SH-SY5Y (cell line): ENCODE results near the gene CCDC85C.

Experiments
- GATA2 ChIP-seq: IDR thresholded peaks from 2 replicates; pipeline ENCODE4 v1.6.1; 2011; ENCODE audit warnings: mild to moderate bottlenecking, low read depth, low read length
- GATA3 ChIP-seq: IDR thresholded peaks from 2 replicates; pipeline ENCODE4 v1.6.1; 2011; ENCODE audit warnings: low read depth, mild to moderate bottlenecking, low read length, moderate library complexity

DNA sequence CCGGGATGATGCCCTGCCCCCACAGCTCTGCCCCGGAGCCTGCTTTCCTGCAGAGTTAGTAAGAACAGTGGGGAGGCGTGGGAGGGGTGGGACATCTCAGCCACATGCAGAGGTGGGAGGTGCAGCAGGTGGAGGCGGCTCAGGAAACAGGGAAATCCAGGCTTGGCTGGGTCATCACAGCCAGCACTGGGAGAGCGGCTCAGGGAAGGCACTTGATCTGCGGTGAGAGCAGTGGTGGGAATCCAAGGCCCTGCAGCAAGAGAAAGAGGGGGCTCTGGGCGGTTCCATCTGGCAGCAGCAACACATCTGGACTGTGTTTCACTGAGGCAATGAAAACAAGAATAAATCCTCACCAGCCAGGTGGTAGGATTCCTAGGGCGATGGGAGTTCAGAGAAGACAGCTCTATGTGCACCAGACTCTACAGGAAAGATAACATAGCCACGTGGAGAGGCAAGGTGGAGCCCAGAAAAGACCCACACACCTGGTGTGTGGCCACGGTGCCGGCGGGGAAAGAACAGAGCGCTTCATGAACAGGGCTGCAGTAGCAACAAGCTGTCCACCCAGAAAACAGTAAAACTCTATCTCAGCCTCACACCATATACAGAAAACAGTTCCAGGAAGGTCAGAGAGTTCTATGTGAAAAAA lies 57.6 kb downstream of the CCDC85C start:
- TF ChIP-seq GATA2 (0 out of 2 replicates have a peak, but pooled peaks have one; percentile 14), GATA3 (no peak)
